Measurements from ENCODE around the gene RFTN1. TPM values are rescaled to one million over a fixed set of nuclear protein-coding genes. Genes with fewer than 3 reads are reported as not detected.

Gene RFTN1
- total RNA-seq, 2 experiments from 2014 or later: 74.9 to 75.1 TPM

- no peak for DNase-seq
- peak overlapping the region; percentile 21 for H3K27ac Mint-ChIP-seq
- H3K36me3 Mint-ChIP-seq (ENCODE audit: low read depth): peaks cover 80% of the 10 kb centered on the region
- peaks cover 44% of the 10 kb centered on the region for H3K4me1 Mint-ChIP-seq
- no peak overlapping the region for H3K4me3 Mint-ChIP-seq
- ChIA-PET POLR2A (interaction anchor here (1.0 to 2.6 kb wide), 3 partner anchors 20 to 35 kb away, joined by 3 to 14 read pairs (median 4); no protein-coding TSS in a partner anchor), CTCF (interaction anchor here (1.0 to 1.3 kb wide), 2 partner anchors 11 to 74 kb away, joined by 3 to 4 read pairs; no protein-coding TSS in a partner anchor)
- H3K9me3 Mint-ChIP-seq: no peaks in the 10 kb centered on the region
- H3K27me3 Mint-ChIP-seq: no peaks in the 10 kb centered on the region
These were observed 36.9 kb downstream of the RFTN1 start for GRCh38 chr3:16476636-16477035.

- no peak for DNase-seq
- Mint-ChIP-seq H3K4me1 (peaks cover 39% of the 10 kb centered on the region), H3K27ac (no peak overlapping the region), H3K9me3 (no peaks in the 10 kb centered on the region), H3K4me3 (no peak overlapping the region), H3K36me3 (ENCODE audit: low read depth) (peaks cover 82% of the 10 kb centered on the region), H3K27me3 (no peaks in the 10 kb centered on the region)
- ChIA-PET CTCF (interaction anchor here (1.0 kb wide), 1 partner anchor 75 kb away, joined by 3 read pairs; no protein-coding TSS in a partner anchor), POLR2A (interaction anchor here (1.0 to 2.6 kb wide), 3 partner anchors 21 to 36 kb away, joined by 3 to 14 read pairs (median 4); no protein-coding TSS in a partner anchor)
These were observed 37.7 kb downstream of the RFTN1 start for GRCh38 chr3:16475766-16476165.

- Mint-ChIP-seq H3K4me1 (peaks cover 35% of the 10 kb centered on the region), H3K9me3 (no peaks in the 10 kb centered on the region), H3K27me3 (no peaks in the 10 kb centered on the region), H3K27ac (no peak overlapping the region), H3K4me3 (no peak overlapping the region), H3K36me3 (ENCODE audit: low read depth) (peaks cover 85% of the 10 kb centered on the region)
- POLR2A ChIA-PET: no interaction called here
- no peak for DNase-seq
- CTCF ChIA-PET: interaction anchor here (0.5 kb wide), 1 partner anchor 1737 kb away, joined by 3 read pairs; no protein-coding TSS in a partner anchor
These were observed 38.6 kb downstream of the RFTN1 start for GRCh38 chr3:16474920-16475319.

GRCh38 chr3:16474216-16474615 is 39.3 kb downstream of the RFTN1 start:
- POLR2A ChIA-PET: no interaction called here
- Mint-ChIP-seq H3K36me3 (ENCODE audit: low read depth) (peaks cover 86% of the 10 kb centered on the region), H3K4me1 (peaks cover 41% of the 10 kb centered on the region), H3K27ac (no peak overlapping the region), H3K4me3 (no peak overlapping the region), H3K27me3 (no peaks in the 10 kb centered on the region), H3K9me3 (no peaks in the 10 kb centered on the region)
- CTCF ChIA-PET: no interaction called here
- no peak for DNase-seq

GRCh38 chr3:16472593-16472992 is 40.9 kb downstream of the RFTN1 start:
- H3K27me3 Mint-ChIP-seq: no peaks in the 10 kb centered on the region
- H3K4me1 Mint-ChIP-seq: peaks cover 50% of the 10 kb centered on the region

GRCh38 chr3:16471897-16472296 is 41.6 kb downstream of the RFTN1 start:
- H3K9me3 Mint-ChIP-seq: no peaks in the 10 kb centered on the region
- DNase-seq: no peak
- ChIA-PET POLR2A (no interaction called here), CTCF (no interaction called here)
- H3K27me3 Mint-ChIP-seq: no peaks in the 10 kb centered on the region
- no peak overlapping the region for H3K27ac Mint-ChIP-seq
- H3K4me1 Mint-ChIP-seq: peaks cover 52% of the 10 kb centered on the region
- no peak overlapping the region for H3K4me3 Mint-ChIP-seq
- H3K36me3 Mint-ChIP-seq (ENCODE audit: low read depth): peaks cover 85% of the 10 kb centered on the region

More at GRCh38 chr3:16472593-16472992, 40.9 kb downstream of the RFTN1 start:
- ChIA-PET POLR2A (no interaction called here), CTCF (no interaction called here)
- Mint-ChIP-seq H3K4me3 (no peak overlapping the region), H3K36me3 (ENCODE audit: low read depth) (peaks cover 84% of the 10 kb centered on the region), H3K9me3 (no peaks in the 10 kb centered on the region), H3K27ac (no peak overlapping the region)
- DNase-seq: no peak

- no peaks in the 10 kb centered on the region for H3K9me3 Mint-ChIP-seq
These were observed 42.9 kb downstream of the RFTN1 start for GRCh38 chr3:16470590-16470989.

GRCh38 chr3:16468336-16469098 is 45.0 kb downstream of the RFTN1 start:
- H3K27ac Mint-ChIP-seq: peak overlapping the region; percentile 63
- H3K9me3 Mint-ChIP-seq: no peaks in the 10 kb centered on the region
- peaks cover 84% of the 10 kb centered on the region for H3K36me3 Mint-ChIP-seq (ENCODE audit: low read depth)
- no peak for DNase-seq
- ChIA-PET POLR2A (interaction anchor here (1.1 to 2.1 kb wide), 3 partner anchors 14 to 43 kb away, joined by 3 to 6 read pairs (median 3); no protein-coding TSS in a partner anchor), CTCF (interaction anchor here (0.6 to 1.0 kb wide), 3 partner anchors 13 to 228 kb away, joined by 3 read pairs; no protein-coding TSS in a partner anchor)
- H3K4me1 Mint-ChIP-seq: peaks cover 52% of the 10 kb centered on the region
- no peaks in the 10 kb centered on the region for H3K27me3 Mint-ChIP-seq
- no peak overlapping the region for H3K4me3 Mint-ChIP-seq

More at GRCh38 chr3:16470590-16470989, 42.9 kb downstream of the RFTN1 start:
- CTCF ChIA-PET: no interaction called here
- no peak for DNase-seq
- H3K27me3 Mint-ChIP-seq: no peaks in the 10 kb centered on the region
- POLR2A ChIA-PET: no interaction called here
- H3K36me3 Mint-ChIP-seq (ENCODE audit: low read depth): peaks cover 86% of the 10 kb centered on the region
- H3K27ac Mint-ChIP-seq: no peak overlapping the region
- no peak overlapping the region for H3K4me3 Mint-ChIP-seq
- peaks cover 44% of the 10 kb centered on the region for H3K4me1 Mint-ChIP-seq

- ChIA-PET CTCF (interaction anchor here (0.8 to 1.0 kb wide), 2 partner anchors 13 to 14 kb away, joined by 3 read pairs; no protein-coding TSS in a partner anchor), POLR2A (interaction anchor here (1.1 to 2.1 kb wide), 2 partner anchors 14 to 44 kb away, joined by 3 to 6 read pairs; no protein-coding TSS in a partner anchor)
- Mint-ChIP-seq H3K27me3 (no peaks in the 10 kb centered on the region), H3K36me3 (ENCODE audit: low read depth) (peaks cover 81% of the 10 kb centered on the region), H3K27ac (peak overlapping the region; percentile 63), H3K4me3 (no peak overlapping the region), H3K4me1 (peaks cover 56% of the 10 kb centered on the region), H3K9me3 (no peaks in the 10 kb centered on the region)
- no peak for DNase-seq
These were observed 45.5 kb downstream of the RFTN1 start for GRCh38 chr3:16468002-16468335.

GRCh38 chr3:16467393-16467792 is 46.1 kb downstream of the RFTN1 start:
- no peaks in the 10 kb centered on the region for H3K9me3 Mint-ChIP-seq
- POLR2A ChIA-PET: interaction anchor here (1.0 to 2.1 kb wide), 2 partner anchors 44 to 129 kb away, joined by 4 to 6 read pairs; no protein-coding TSS in a partner anchor

GRCh38 chr3:16466822-16467221 is 46.7 kb downstream of the RFTN1 start:
- H3K4me1 Mint-ChIP-seq: peaks cover 66% of the 10 kb centered on the region
- CTCF ChIA-PET: no interaction called here
- DNase-seq: no peak
- H3K27ac Mint-ChIP-seq: no peak overlapping the region
- H3K9me3 Mint-ChIP-seq: no peaks in the 10 kb centered on the region
- POLR2A ChIA-PET: interaction anchor here (1.0 to 2.1 kb wide), 2 partner anchors 45 to 128 kb away, joined by 4 to 6 read pairs; no protein-coding TSS in a partner anchor
- no peak overlapping the region for H3K4me3 Mint-ChIP-seq
- peaks cover 70% of the 10 kb centered on the region for H3K36me3 Mint-ChIP-seq (ENCODE audit: low read depth)
- H3K27me3 Mint-ChIP-seq: no peaks in the 10 kb centered on the region

More at GRCh38 chr3:16467393-16467792, 46.1 kb downstream of the RFTN1 start:
- no peaks in the 10 kb centered on the region for H3K27me3 Mint-ChIP-seq
- peaks cover 62% of the 10 kb centered on the region for H3K4me1 Mint-ChIP-seq
- H3K4me3 Mint-ChIP-seq: peak overlapping the region; percentile 32
- DNase-seq: peak; percentile 35
- H3K27ac Mint-ChIP-seq: peak overlapping the region; percentile 32
- H3K36me3 Mint-ChIP-seq (ENCODE audit: low read depth): peaks cover 76% of the 10 kb centered on the region
- CTCF ChIA-PET: interaction anchor here (0.8 to 1.0 kb wide), 2 partner anchors 14 to 15 kb away, joined by 3 read pairs; no protein-coding TSS in a partner anchor

- Mint-ChIP-seq H3K27ac (no peak overlapping the region), H3K4me1 (peaks cover 61% of the 10 kb centered on the region), H3K36me3 (ENCODE audit: low read depth) (peaks cover 50% of the 10 kb centered on the region), H3K9me3 (no peaks in the 10 kb centered on the region), H3K27me3 (no peaks in the 10 kb centered on the region), H3K4me3 (no peak overlapping the region)
- CTCF ChIA-PET: no interaction called here
- no peak for DNase-seq
- POLR2A ChIA-PET: no interaction called here
These were observed 48.9 kb downstream of the RFTN1 start for GRCh38 chr3:16464511-16465148.

GRCh38 chr3:16463914-16464313 is 49.6 kb downstream of the RFTN1 start:
- no peak overlapping the region for H3K4me3 Mint-ChIP-seq
- no peaks in the 10 kb centered on the region for H3K9me3 Mint-ChIP-seq
- POLR2A ChIA-PET: no interaction called here
- CTCF ChIA-PET: no interaction called here
- H3K27ac Mint-ChIP-seq: no peak overlapping the region
- H3K36me3 Mint-ChIP-seq (ENCODE audit: low read depth): peaks cover 43% of the 10 kb centered on the region
- peaks cover 54% of the 10 kb centered on the region for H3K4me1 Mint-ChIP-seq
- DNase-seq: no peak
- H3K27me3 Mint-ChIP-seq: no peaks in the 10 kb centered on the region

Data from activated CD4-positive, alpha-beta memory T cell treated with anti-CD3 and anti-CD28 coated beads, Interleukin-2, amount 10 ng/mL, durations not matched to agents 7 days and 5 days (primary cell).